ENCODE data around the gene SLC7A1. TPM values are rescaled to one million over a fixed set of nuclear protein-coding genes. Genes with fewer than 3 reads are reported as not detected.

SLC7A1 gene
- total and polyA plus RNA-seq, 2 of the 13 experiments (the other 11 are each of a cell fraction or from before 2014, with no cell fraction given), result 14.5 to 15.3 TPM

- TF ChIP-seq ZNF841 (CRISPR knock-in tag; IDR thresholded peaks at IDR 0.05; ENCODE audit: borderline replicate concordance), result no peak
- no peak for DNase-seq (ENCODE audit: low spot score)
- Histone ChIP-seq H3K36me3 (replicated peaks in 1 of 2; ENCODE audit: control insufficient read depth in 1 of 2, insufficient read depth in 2 of 2, low read length in 2 of 2) (peaks cover 46 to 80% of the 10 kb centered on the region in 2 experiments), H3K27ac (ENCODE audit: extremely low read length, insufficient read depth, low read length) (no peak overlapping the region), H3K4me1 (ENCODE audit: insufficient read depth, low read length) (no peaks in the 10 kb centered on the region), H2AFZ (ENCODE audit: low read length) (no peak overlapping the region), H3K79me2 (ENCODE audit: insufficient read depth, low read length) (no peaks in the 10 kb centered on the region), H3K9me3 (ENCODE audit: low read length) (no peaks in the 10 kb centered on the region), H3K4me3 (replicated peaks in 1 of 3; ENCODE audit: insufficient read depth in 1 of 3, low read depth in 2 of 3, low read length in 3 of 3) (no peak overlapping the region), H3K27me3 (ENCODE audit: control insufficient read depth in 1 of 2, insufficient read depth in 2 of 2, low read length in 2 of 2) (no peaks in the 10 kb centered on the region), H3K9ac (ENCODE audit: insufficient read depth, low read depth, low read length) (no peak overlapping the region), H3K4me2 (ENCODE audit: low read depth, low read length) (no peak overlapping the region), H4K20me1 (ENCODE audit: insufficient read depth, low read length) (no peaks in the 10 kb centered on the region; the same call in none of the 2 replicates)
- POLR2A ChIA-PET, result no interaction called here
- BruUV-seq (replicated peaks), result no TSS peak
- in situ Hi-C loops (cut with HindIII; ENCODE audit: extremely low pct_ligation_motif_present, low pct_unique_long_range_greater_than_20kb) (no loop called here), intact Hi-C loops (cut with micrococcal nuclease; ENCODE audit: unreplicated experiment) (no loop called here)
- ATAC-seq, result no peak
- 100% methylated on average over 5 of the region's 9 CpGs for WGBS (ENCODE audit: low lambda C conversion rate)
- FAIRE-seq, result no peak
- CTCF ChIA-PET (ENCODE audit: low intra/inter-chr PET ratio, low total read pairs), result no interaction called here
These were observed 70.8 kb downstream of the SLC7A1 start for GRCh38 chr13:29524641-29525040.

- no peak for ATAC-seq
- no peak for DNase-seq (ENCODE audit: low spot score)
- no peak overlapping the region for H2AFZ ChIP-seq (ENCODE audit: low read length)
- FAIRE-seq, result no peak
- H3K9me3 ChIP-seq (ENCODE audit: low read length), result no peaks in the 10 kb centered on the region
- in situ Hi-C loops (cut with HindIII; ENCODE audit: extremely low pct_ligation_motif_present, low pct_unique_long_range_greater_than_20kb) (no loop called here), intact Hi-C loops (cut with micrococcal nuclease; ENCODE audit: unreplicated experiment) (no loop called here)
- H3K4me2 ChIP-seq (ENCODE audit: low read depth, low read length), result no peak overlapping the region
- H3K4me3 ChIP-seq (replicated peaks in 1 of 3; ENCODE audit: insufficient read depth in 1 of 3, low read depth in 2 of 3, low read length in 3 of 3), result no peak overlapping the region
- no peaks in the 10 kb centered on the region for H3K27me3 ChIP-seq (ENCODE audit: control insufficient read depth in 1 of 2, insufficient read depth in 2 of 2, low read length in 2 of 2)
- no peaks in the 10 kb centered on the region for H3K4me1 ChIP-seq (ENCODE audit: insufficient read depth, low read length)
- BruUV-seq (replicated peaks), result no TSS peak
- H3K9ac ChIP-seq (ENCODE audit: insufficient read depth, low read depth, low read length), result no peak overlapping the region
- TF ChIP-seq ZNF672 (CRISPR knock-in tag; IDR thresholded peaks at IDR 0.05) (no peak), ZNF749 (CRISPR knock-in tag; IDR thresholded peaks at IDR 0.05; ENCODE audit: borderline replicate concordance) (no peak), ZNF784 (CRISPR knock-in tag; IDR thresholded peaks at IDR 0.05; ENCODE audit: borderline replicate concordance) (no peak), HNRNPUL1 (IDR thresholded peaks at IDR 0.05; ENCODE audit: low read depth, low read length) (no peak), GMEB2 (CRISPR knock-in tag; IDR thresholded peaks at IDR 0.05; ENCODE audit: low read depth) (no peak), SP140L (CRISPR knock-in tag; IDR thresholded peaks at IDR 0.05; ENCODE audit: borderline replicate concordance) (no peak), ZNF597 (CRISPR knock-in tag; IDR thresholded peaks at IDR 0.05) (no peak), GFI1 (CRISPR knock-in tag; IDR thresholded peaks at IDR 0.05; ENCODE audit: borderline replicate concordance) (no peak), ZBTB38 (CRISPR knock-in tag; IDR thresholded peaks at IDR 0.05) (no peak), MEIS1 (CRISPR knock-in tag; IDR thresholded peaks at IDR 0.05; ENCODE audit: borderline replicate concordance) (no peak), ZNF7 (CRISPR knock-in tag; IDR thresholded peaks at IDR 0.05) (no peak)
- no peak overlapping the region for H3K27ac ChIP-seq (ENCODE audit: extremely low read length, insufficient read depth, low read length)
- 98% methylated on average over 17 of the region's 17 CpGs for WGBS (ENCODE audit: low lambda C conversion rate)
- ChIA-PET POLR2A (no interaction called here), CTCF (ENCODE audit: low intra/inter-chr PET ratio, low total read pairs) (no interaction called here)
- no peaks in the 10 kb centered on the region for H3K79me2 ChIP-seq (ENCODE audit: insufficient read depth, low read length)
- H3K36me3 ChIP-seq (replicated peaks in 1 of 2; ENCODE audit: control insufficient read depth in 1 of 2, insufficient read depth in 2 of 2, low read length in 2 of 2), result peaks cover 45 to 79% of the 10 kb centered on the region in 2 experiments
- H4K20me1 ChIP-seq (ENCODE audit: insufficient read depth, low read length), result no peaks in the 10 kb centered on the region; the same call in none of the 2 replicates
These were observed 71.3 kb downstream of the SLC7A1 start for GRCh38 chr13:29524176-29524575.
